Ascending aorta (tissue), 2 donors: Measurements from ENCODE around the gene MORC2. TPM values are rescaled to one million over a fixed set of nuclear protein-coding genes. Genes with fewer than 3 reads are reported as not detected.
A peak's percentile ranks its signal among the peaks of the same experiment; 100 is the strongest.

Source experiments
- DNase-seq, 2 donors: peaks; one replicate each; pipeline ENCODE4 v3.0.0-alpha.2; 2019; ENCODE audit warnings: low spot score in 2 of 2
- H3K27ac ChIP-seq, 2 donors: fragments of 200-600 bp; sonication (generic); one replicate each; pipeline ENCODE4 v1.5.1; 2016 to 2017; ENCODE audit warnings: mild to moderate bottlenecking in 1 of 2
- H3K27me3 ChIP-seq: fragments of 200-600 bp; sonication (generic); one replicate; pipeline ENCODE4 v1.5.1; 2017
- H3K36me3 ChIP-seq, 2 donors: fragments of 200-600 bp; sonication (generic); one replicate each; pipeline ENCODE4 v1.5.1; 2016
- H3K4me1 ChIP-seq, 2 donors: fragments of 200-600 bp; sonication (generic); one replicate each; pipeline ENCODE4 v1.5.1; 2016 to 2017; ENCODE audit warnings: mild to moderate bottlenecking in 1 of 2
- H3K4me3 ChIP-seq, 2 donors: fragments of 200-600 bp; sonication (generic); one replicate each; pipeline ENCODE4 v1.5.1; 2016 to 2017; ENCODE audit warnings: mild to moderate bottlenecking in 1 of 2
- H3K9me3 ChIP-seq, 2 donors: fragments of 200-600 bp; sonication (generic); one replicate each; pipeline ENCODE4 v1.5.1; 2016
- CTCF ChIP-seq, 3 experiments: fragments of 200-600 bp in 2 of 3; fragments of 450-650 bp in 1 of 3; sonication (generic) in 2 of 3; IDR thresholded peaks; one replicate each; pipeline ENCODE4 v1.5.1; 2016 to 2019; ENCODE audit warnings: antibody characterized with exemption in 3 of 3, mild to moderate bottlenecking in 1 of 3, moderate library complexity in 1 of 3
- intact Hi-C: fragments of 100-400 bp; cut with DNase I; formaldehyde crosslinking; loops from one replicate; pipeline ENCODE4 v1.15.1; 2023
- total RNA-seq: library from RNA; depleted of rRNA; stranded (reverse); fragments of >200 nt; gene quantifications from one replicate; pipeline ENCODE4 v1.1.0, GENCODE V29; 2016

Gene MORC2
- total RNA-seq, 1 donor from 2014 or later, result 38.6 TPM

GRCh38 chr22:30984317-30984716, 15.7 kb upstream of the MORC2 start:
- TF ChIP-seq CTCF (IDR thresholded peaks at IDR 0.05), result no peak
- Histone ChIP-seq H3K27me3 (no peaks in the 10 kb centered on the region), H3K4me3 (no peak overlapping the region), H3K9me3 (peaks cover 21 to 78% of the 10 kb centered on the region in 2 donors), H3K27ac (no peak overlapping the region), H3K36me3 (no peaks in the 10 kb centered on the region), H3K4me1 (peaks cover 0 to 7% of the 10 kb centered on the region in 2 donors)
- no peak for DNase-seq
- intact Hi-C loops, result no loop called here

GRCh38 chr22:30982512-30982911, 13.9 kb upstream of the MORC2 start:
- DNase-seq, result no peak
- H3K36me3 ChIP-seq, result no peaks in the 10 kb centered on the region
- no peak for TF ChIP-seq CTCF (IDR thresholded peaks at IDR 0.05)
- no peaks in the 10 kb centered on the region for H3K4me1 ChIP-seq
- H3K4me3 ChIP-seq, result no peak overlapping the region
- H3K27ac ChIP-seq, result no peak overlapping the region
- no peaks in the 10 kb centered on the region for H3K27me3 ChIP-seq
- H3K9me3 ChIP-seq, result peaks cover 36 to 93% of the 10 kb centered on the region in 2 donors
- intact Hi-C loops, result no loop called here

- intact Hi-C loops, result no loop called here
- no peak for DNase-seq
- H3K9me3 ChIP-seq, result peaks cover 56 to 100% of the 10 kb centered on the region in 2 donors
- H3K4me3 ChIP-seq, result no peak overlapping the region
- H3K27ac ChIP-seq, result no peak overlapping the region
- no peak for TF ChIP-seq CTCF (IDR thresholded peaks at IDR 0.05)
- no peaks in the 10 kb centered on the region for H3K4me1 ChIP-seq
- peaks cover 8 to 12% of the 10 kb centered on the region in 2 donors for H3K36me3 ChIP-seq
- no peaks in the 10 kb centered on the region for H3K27me3 ChIP-seq
Observed at GRCh38 chr22:30979932-30980331, 11.4 kb upstream of the MORC2 start.

GRCh38 chr22:30978304-30978962, 9.9 kb upstream of the MORC2 start:
- intact Hi-C loops, result no loop called here
- peaks cover 63 to 100% of the 10 kb centered on the region in 2 donors for H3K9me3 ChIP-seq

GRCh38 chr22:30970356-30970746, 1.8 kb upstream of the MORC2 start:
- peak overlapping the region; percentile 84 to 96 for H3K4me3 ChIP-seq
- H3K27ac ChIP-seq, result peak overlapping the region; percentile 96
- H3K9me3 ChIP-seq, result peaks cover 37 to 87% of the 10 kb centered on the region in 2 donors
- intact Hi-C loops, result no loop called here
- no peak for DNase-seq
- H3K27me3 ChIP-seq, result no peaks in the 10 kb centered on the region
- peaks cover 42 to 52% of the 10 kb centered on the region in 2 donors for H3K36me3 ChIP-seq
- TF ChIP-seq CTCF (IDR thresholded peaks at IDR 0.05), result no peak
- peaks cover 4 to 16% of the 10 kb centered on the region in 2 donors for H3K4me1 ChIP-seq

More at GRCh38 chr22:30978304-30978962, 9.9 kb upstream of the MORC2 start:
- Histone ChIP-seq H3K27ac (no peak overlapping the region), H3K4me3 (no peak overlapping the region), H3K36me3 (peaks cover 23 to 27% of the 10 kb centered on the region in 2 donors), H3K27me3 (no peaks in the 10 kb centered on the region), H3K4me1 (no peaks in the 10 kb centered on the region)
- no peak for DNase-seq
- TF ChIP-seq CTCF (IDR thresholded peaks at IDR 0.05), result no peak
